H1 (cell line): ENCODE data around the gene UNC79. TPM values are rescaled to one million over a fixed set of nuclear protein-coding genes. Genes with fewer than 3 reads are reported as not detected.

Experiments used
- CTCF ChIA-PET: fragments of 300-600 bp; sonication (Branson Sonifier 250); formaldehyde crosslinking; loops from one replicate; lab custom pipeline; 2021; ENCODE audit not compliant: partially characterized antibody; lab: Charles Lee
- POLR2A ChIA-PET: fragments of 300-600 bp; sonication (Branson Sonifier 250); formaldehyde crosslinking; loops from one replicate; lab custom pipeline; 2021; ENCODE audit warnings: inconsistent platforms; ENCODE audit not compliant: partially characterized antibody; lab: Charles Lee
- DNase-seq, 2 experiments: peaks; one replicate each; pipeline versions ENCODE4 v3.0.0 to v3.0.0-alpha.2; 2010 to 2022; ENCODE audit warnings: low spot score in 2 of 2, low read depth in 1 of 2, mixed read lengths in 1 of 2
- FAIRE-seq: peaks from 2 replicates; lab custom pipeline; 2011; peaks lifted over from hg19 to GRCh38; lab: Jason Lieb, UNC
- H2AFZ ChIP-seq: 2 replicates; pipeline ENCODE4 v1.8.1; 2012; ENCODE audit warnings: low read length, inconsistent platforms
- H2AK5ac ChIP-seq: 2 replicates; pipeline ENCODE4 v1.6.1; 2013; ENCODE audit warnings: low read depth, low read length
- H2BK120ac ChIP-seq: replicated peaks from 2 replicates; pipeline ENCODE3; 2013; ENCODE audit warnings: low read depth, low read length, inconsistent platforms
- H2BK12ac ChIP-seq: 2 replicates; pipeline ENCODE4 v1.6.1; 2013; ENCODE audit warnings: low read depth, low read length
- H2BK15ac ChIP-seq: 2 replicates; pipeline ENCODE4 v1.6.1; 2013; ENCODE audit warnings: low read length
- H2BK20ac ChIP-seq: 2 replicates; pipeline ENCODE4 v1.6.1; 2013; ENCODE audit warnings: low read length
- H2BK5ac ChIP-seq: 2 replicates; pipeline ENCODE4 v1.6.1; 2013; ENCODE audit warnings: low read depth, low read length
- H3K14ac ChIP-seq: 2 replicates; pipeline ENCODE4 v1.6.1; 2013; ENCODE audit warnings: inconsistent platforms; ENCODE audit not compliant: insufficient read length
- H3K18ac ChIP-seq: 2 replicates; pipeline ENCODE4 v1.6.1; 2013; ENCODE audit warnings: low read length; ENCODE audit errors: extremely low read depth
- H3K23ac ChIP-seq: 2 replicates; pipeline ENCODE4 v1.6.1; 2013; ENCODE audit warnings: inconsistent platforms; ENCODE audit not compliant: insufficient read length
- H3K23me2 ChIP-seq: 2 replicates; pipeline ENCODE4 v1.6.1; 2013; ENCODE audit warnings: low read depth, low read length
- H3K27ac ChIP-seq: 2 replicates; pipeline ENCODE4 v1.6.1; 2011; ENCODE audit warnings: low read depth, low read length, inconsistent platforms
- H3K27me3 ChIP-seq, 4 experiments: replicated peaks in 1 of 4; 1 replicate in 1 of 4; 2 replicates in 3 of 4; pipeline versions ENCODE4 v1.6.1 to v1.8.1; 2011 to 2013; ENCODE audit warnings: low read length in 3 of 4, mild to moderate bottlenecking in 3 of 4, inconsistent platforms in 2 of 4, mixed read lengths in 2 of 4, moderate library complexity in 1 of 4; ENCODE audit not compliant: control insufficient read depth in 3 of 4, insufficient read depth in 3 of 4; ENCODE audit errors: extremely low read depth in 1 of 4
- H3K36me3 ChIP-seq, 4 experiments: 2 replicates each; pipeline versions ENCODE4 v1.6.1 to v1.8.1; 2011 to 2013; ENCODE audit warnings: mild to moderate bottlenecking in 4 of 4, low read length in 3 of 4, moderate library complexity in 2 of 4, control low read depth in 1 of 4, inconsistent platforms in 1 of 4; ENCODE audit not compliant: insufficient read depth in 4 of 4, control insufficient read depth in 2 of 4
- H3K4ac ChIP-seq: replicated peaks from 2 replicates; pipeline ENCODE3; 2013; ENCODE audit warnings: low read length, low read depth, mixed read lengths, inconsistent platforms; ENCODE audit not compliant: insufficient read length
- H3K4me1 ChIP-seq, 4 experiments: replicated peaks in 1 of 4; 1 replicate in 1 of 4; 2 replicates in 3 of 4; pipeline versions ENCODE4 v1.6.1 to v1.8.1; 2011 to 2013; ENCODE audit warnings: low read length in 3 of 4, inconsistent platforms in 2 of 4, mixed read lengths in 1 of 4; ENCODE audit not compliant: insufficient read depth in 4 of 4, control insufficient read depth in 3 of 4
- H3K4me2 ChIP-seq, 2 experiments: 2 replicates each; pipeline versions ENCODE4 v1.6.1 to v1.8.1; 2011 to 2013; ENCODE audit warnings: low read depth in 2 of 2, low read length in 2 of 2, control low read depth in 1 of 2, inconsistent platforms in 1 of 2, mild to moderate bottlenecking in 1 of 2; ENCODE audit not compliant: insufficient read depth in 1 of 2
- H3K4me3 ChIP-seq, 4 experiments: fragments of 200-600, 300-600 bp in 1 of 4; sonication (generic), shearing (Covaris generic), sonication (Bioruptor Twin) in 1 of 4; 2 replicates each; pipeline versions ENCODE4 v1.5.1 to v1.8.1; 2011 to 2016; ENCODE audit warnings: low read length in 4 of 4, low read depth in 3 of 4, control low read depth in 2 of 4, inconsistent platforms in 2 of 4, mild to moderate bottlenecking in 2 of 4, mixed read lengths in 1 of 4, moderate library complexity in 1 of 4; ENCODE audit not compliant: insufficient read depth in 2 of 4; ENCODE audit errors: extremely low read depth in 1 of 4
- H3K56ac ChIP-seq: replicated peaks from 2 replicates; pipeline ENCODE3; 2013; ENCODE audit warnings: low read depth, mild to moderate bottlenecking, mixed read lengths, low read length, inconsistent platforms; ENCODE audit not compliant: insufficient read length
- H3K79me1 ChIP-seq: 2 replicates; pipeline ENCODE4 v1.6.1; 2013; ENCODE audit warnings: low read depth, low read length, control low read depth
- H3K79me2 ChIP-seq, 2 experiments: 2 replicates each; pipeline versions ENCODE4 v1.6.1 to v1.8.1; 2012 to 2013; ENCODE audit warnings: low read length in 2 of 2, mild to moderate bottlenecking in 2 of 2, inconsistent platforms in 1 of 2; ENCODE audit not compliant: insufficient read depth in 2 of 2, control insufficient read depth in 1 of 2
- H3K9ac ChIP-seq, 4 experiments: replicated peaks in 1 of 4; 1 replicate in 1 of 4; 2 replicates in 3 of 4; pipeline versions ENCODE4 v1.6.1 to v1.8.1; 2011 to 2013; ENCODE audit warnings: low read depth in 3 of 4, low read length in 3 of 4, control low read depth in 2 of 4, mild to moderate bottlenecking in 2 of 4, moderate library complexity in 2 of 4, inconsistent platforms in 1 of 4; ENCODE audit errors: extremely low read depth in 1 of 4
- H3K9me3 ChIP-seq, 2 experiments: 2 replicates each; pipeline versions ENCODE4 v1.6.1 to v1.8.1; 2012 to 2013; ENCODE audit warnings: mild to moderate bottlenecking in 2 of 2, moderate library complexity in 2 of 2, control low read depth in 1 of 2, inconsistent platforms in 1 of 2, low read depth in 1 of 2, low read length in 1 of 2, mixed read lengths in 1 of 2; ENCODE audit not compliant: insufficient read depth in 2 of 2
- H4K20me1 ChIP-seq, 2 experiments: replicated peaks in 1 of 2; 2 replicates each; pipeline versions ENCODE3 to v1.8.1; 2011 to 2013; ENCODE audit warnings: inconsistent platforms in 2 of 2, low read length in 2 of 2, mild to moderate bottlenecking in 1 of 2; ENCODE audit not compliant: insufficient read depth in 2 of 2, control insufficient read depth in 1 of 2
- H4K5ac ChIP-seq: 2 replicates; pipeline ENCODE4 v1.6.1; 2013; ENCODE audit warnings: low read length, low read depth, mixed read lengths, inconsistent platforms; ENCODE audit not compliant: insufficient read length
- H4K8ac ChIP-seq: 2 replicates; pipeline ENCODE4 v1.8.0; 2013; ENCODE audit warnings: mild to moderate bottlenecking, moderate library complexity, low read length, inconsistent platforms; ENCODE audit not compliant: insufficient read depth; ENCODE audit errors: extremely low read depth
- H4K91ac ChIP-seq: replicated peaks from 2 replicates; pipeline ENCODE3; 2013; ENCODE audit warnings: low read length, mixed read lengths, inconsistent platforms; ENCODE audit not compliant: insufficient read length
- ATF2 ChIP-seq: IDR thresholded peaks from 2 replicates; pipeline ENCODE4 v1.6.1; 2012; ENCODE audit warnings: low read length, inconsistent platforms
- ATF3 ChIP-seq: IDR thresholded peaks from 2 replicates; pipeline ENCODE4 v1.6.1; 2011; ENCODE audit warnings: low read depth, mild to moderate bottlenecking, low read length; ENCODE audit not compliant: insufficient read depth
- BACH1 ChIP-seq: IDR thresholded peaks from 2 replicates; pipeline ENCODE4 v1.6.1; 2012; ENCODE audit warnings: low read length, improper control_type of control experiment
- E2F6 ChIP-seq: IDR thresholded peaks from 2 replicates; pipeline ENCODE4 v1.6.1; 2012; ENCODE audit warnings: inconsistent platforms
- GTF2F1 ChIP-seq: IDR thresholded peaks from 2 replicates; pipeline ENCODE4 v1.6.1; 2012; ENCODE audit warnings: low read depth, low read length, improper control_type of control experiment, borderline replicate concordance
- JUND ChIP-seq: IDR thresholded peaks from 2 replicates; pipeline ENCODE4 v1.6.1; 2011; ENCODE audit warnings: mild to moderate bottlenecking, improper control_type of control experiment, low read length
- NANOG ChIP-seq: IDR thresholded peaks from 2 replicates; pipeline ENCODE4 v1.6.1; 2011; ENCODE audit warnings: low read length, low read depth, mild to moderate bottlenecking, inconsistent platforms; ENCODE audit not compliant: insufficient read depth, poor library complexity, severe bottlenecking
- WGBS, 2 experiments: shearing (Covaris generic) in 1 of 2; methylation state at CpG; one replicate each; pipeline versions ENCODE4 v1.1.6 to v1.1.7; 2013 to 2015; ENCODE audit warnings: low lambda C conversion rate in 2 of 2, mixed read lengths in 2 of 2, inconsistent platforms in 1 of 2, low coverage in 1 of 2, missing lambda C conversion rate in 1 of 2; ENCODE audit not compliant: insufficient replicate concordance in 2 of 2, insufficient coverage in 1 of 2, insufficient read length in 1 of 2; ENCODE audit errors: extremely low coverage in 1 of 2, missing lambda C conversion rate in 1 of 2; 5-methylcytosine and 5-hydroxymethylcytosine counted together
- polyA plus RNA-seq, 7 experiments: library from polyadenylated mRNA; depleted of rRNA in 3 of 7; stranded (reverse) in 5 of 7; unstranded in 2 of 7; fragments of >200 nt in 5 of 7; fragments of 200-250 nt in 2 of 7; gene quantifications; 1 replicate in 5 of 7; 2 replicates in 1 of 7; 4 replicates in 1 of 7; pipeline versions ENCODE4 v1.2.1 to v1.2.3, GENCODE V29; 2011 to 2013; ENCODE audit warnings: missing spikeins in 2 of 7, mixed read lengths in 2 of 7
- total RNA-seq: library from RNA; stranded (reverse); fragmentation: NEBNext Ultra II Directional; extraction: Animal tissue kit (Norgen Biotek cat#: 25700); gene quantifications from 2 replicates; pipeline ENCODE4 v1.2.1, GENCODE V29; 2021

Gene UNC79
- total and polyA plus RNA-seq, 2 of the 8 experiments (the other 6 are each of a cell fraction or from before 2014, with no cell fraction given): 1.8 to 2.3 TPM

- Histone ChIP-seq H2BK20ac (no peak overlapping the region), H3K36me3 (no peaks in the 10 kb centered on the region), H3K18ac (no peak overlapping the region), H3K14ac (no peak overlapping the region), H3K27ac (no peak overlapping the region), H3K4me3 (no peak overlapping the region), H2BK12ac (no peak overlapping the region), H4K91ac (no peak overlapping the region), H4K20me1 (no peaks in the 10 kb centered on the region), H2BK120ac (no peak overlapping the region), H3K4me1 (no peaks in the 10 kb centered on the region), H4K8ac (no peak overlapping the region), H2AK5ac (no peak overlapping the region), H3K4me2 (no peak overlapping the region), H3K4ac (no peak overlapping the region), H4K5ac (no peak overlapping the region), H3K23ac (no peak overlapping the region), H3K23me2 (no peaks in the 10 kb centered on the region), H3K9me3 (no peaks in the 10 kb centered on the region), H2AFZ (no peak overlapping the region), H3K56ac (no peak overlapping the region), H2BK15ac (no peak overlapping the region), H3K27me3 (no peaks in the 10 kb centered on the region), H3K79me2 (no peaks in the 10 kb centered on the region), H3K79me1 (no peaks in the 10 kb centered on the region), H2BK5ac (no peak overlapping the region), H3K9ac (no peak overlapping the region)
- ChIA-PET POLR2A (no interaction called here), CTCF (interaction anchor here (1.3 kb wide), 1 partner anchor 21 kb away, joined by 3 read pairs; no protein-coding TSS in a partner anchor)
- WGBS, 2 experiments: 81% methylated on average over 2 of the region's 2 CpGs; no CpG with 5 or more reads in 1 of the 2 experiments
- FAIRE-seq (no peak), DNase-seq (no peak)
- TF ChIP-seq BACH1 (no peak), GTF2F1 (no peak), ATF2 (no peak), NANOG (no peak), JUND (no peak), ATF3 (no peak), E2F6 (no peak)
These were observed 20.7 kb upstream of the UNC79 start for GRCh38 chr14:93410021-93410420.
